GM20000 (cell line): ENCODE measurements around the gene BCL2.

Source experiments
- DNase-seq: peaks from one replicate; pipeline ENCODE4 v3.0.0; 2012; ENCODE audit warnings: low spot score
- TF ChIP-seq, protein P1 (sequence below): IDR thresholded peaks from 2 replicates; pipeline ENCODE4 v1.5.1; 2012; ENCODE audit warnings: mild to moderate bottlenecking, control low read depth; ENCODE audit errors: extremely low read depth, missing control alignments

Gene BCL2

DNA sequence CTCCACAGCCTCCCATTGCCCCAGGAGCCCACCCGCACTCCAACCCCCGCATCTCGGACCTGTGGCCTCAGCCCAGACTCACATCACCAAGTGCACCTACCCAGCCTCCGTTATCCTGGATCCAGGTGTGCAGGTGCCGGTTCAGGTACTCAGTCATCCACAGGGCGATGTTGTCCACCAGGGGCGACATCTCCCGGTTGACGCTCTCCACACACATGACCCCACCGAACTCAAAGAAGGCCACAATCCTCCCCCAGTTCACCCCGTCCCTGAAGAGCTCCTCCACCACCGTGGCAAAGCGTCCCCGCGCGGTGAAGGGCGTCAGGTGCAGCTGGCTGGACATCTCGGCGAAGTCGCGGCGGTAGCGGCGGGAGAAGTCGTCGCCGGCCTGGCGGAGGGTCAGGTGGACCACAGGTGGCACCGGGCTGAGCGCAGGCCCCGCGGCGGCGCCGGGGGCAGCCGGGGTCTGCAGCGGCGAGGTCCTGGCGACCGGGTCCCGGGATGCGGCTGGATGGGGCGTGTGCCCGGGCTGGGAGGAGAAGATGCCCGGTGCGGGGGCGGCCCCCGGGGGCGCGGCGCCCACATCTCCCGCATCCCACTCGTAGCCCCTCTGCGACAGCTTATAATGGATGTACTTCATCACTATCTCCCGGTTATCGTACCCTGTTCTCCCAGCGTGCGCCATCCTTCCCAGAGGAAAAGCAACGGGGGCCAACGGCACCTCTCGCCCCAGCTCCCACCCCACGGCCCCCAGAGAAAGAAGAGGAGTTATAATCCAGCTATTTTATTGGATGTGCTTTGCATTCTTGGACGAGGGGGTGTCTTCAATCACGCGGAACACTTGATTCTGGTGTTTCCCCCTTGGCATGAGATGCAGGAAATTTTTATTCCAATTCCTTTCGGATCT lies 1.3 kb downstream of the BCL2 start:
- TF ChIP-seq, protein P1, sequence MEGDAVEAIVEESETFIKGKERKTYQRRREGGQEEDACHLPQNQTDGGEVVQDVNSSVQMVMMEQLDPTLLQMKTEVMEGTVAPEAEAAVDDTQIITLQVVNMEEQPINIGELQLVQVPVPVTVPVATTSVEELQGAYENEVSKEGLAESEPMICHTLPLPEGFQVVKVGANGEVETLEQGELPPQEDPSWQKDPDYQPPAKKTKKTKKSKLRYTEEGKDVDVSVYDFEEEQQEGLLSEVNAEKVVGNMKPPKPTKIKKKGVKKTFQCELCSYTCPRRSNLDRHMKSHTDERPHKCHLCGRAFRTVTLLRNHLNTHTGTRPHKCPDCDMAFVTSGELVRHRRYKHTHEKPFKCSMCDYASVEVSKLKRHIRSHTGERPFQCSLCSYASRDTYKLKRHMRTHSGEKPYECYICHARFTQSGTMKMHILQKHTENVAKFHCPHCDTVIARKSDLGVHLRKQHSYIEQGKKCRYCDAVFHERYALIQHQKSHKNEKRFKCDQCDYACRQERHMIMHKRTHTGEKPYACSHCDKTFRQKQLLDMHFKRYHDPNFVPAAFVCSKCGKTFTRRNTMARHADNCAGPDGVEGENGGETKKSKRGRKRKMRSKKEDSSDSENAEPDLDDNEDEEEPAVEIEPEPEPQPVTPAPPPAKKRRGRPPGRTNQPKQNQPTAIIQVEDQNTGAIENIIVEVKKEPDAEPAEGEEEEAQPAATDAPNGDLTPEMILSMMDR, result peak; percentile 77
- DNase-seq, result peak; percentile 86

DNA sequence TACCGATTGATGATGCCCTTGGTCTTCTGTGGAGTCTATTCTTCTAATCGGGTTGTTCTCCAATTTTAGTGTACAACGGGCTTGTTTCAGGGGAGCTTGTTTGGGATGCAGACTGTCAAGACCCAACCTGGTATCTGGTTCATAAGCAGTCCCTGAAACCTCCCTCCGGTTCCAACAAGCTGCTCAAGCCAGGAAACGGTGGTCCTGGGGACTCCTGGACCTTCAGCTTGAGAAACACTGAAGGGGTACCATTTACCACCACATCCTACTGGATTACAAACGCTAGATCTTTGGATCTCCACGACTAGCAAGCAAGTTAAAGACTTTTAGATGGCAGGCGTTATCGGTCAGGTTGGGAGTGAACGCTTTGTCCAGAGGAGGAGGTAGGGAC lies 2.0 kb downstream of the BCL2 start:
- TF ChIP-seq, protein P1, result no peak
- DNase-seq, result no peak

DNA sequence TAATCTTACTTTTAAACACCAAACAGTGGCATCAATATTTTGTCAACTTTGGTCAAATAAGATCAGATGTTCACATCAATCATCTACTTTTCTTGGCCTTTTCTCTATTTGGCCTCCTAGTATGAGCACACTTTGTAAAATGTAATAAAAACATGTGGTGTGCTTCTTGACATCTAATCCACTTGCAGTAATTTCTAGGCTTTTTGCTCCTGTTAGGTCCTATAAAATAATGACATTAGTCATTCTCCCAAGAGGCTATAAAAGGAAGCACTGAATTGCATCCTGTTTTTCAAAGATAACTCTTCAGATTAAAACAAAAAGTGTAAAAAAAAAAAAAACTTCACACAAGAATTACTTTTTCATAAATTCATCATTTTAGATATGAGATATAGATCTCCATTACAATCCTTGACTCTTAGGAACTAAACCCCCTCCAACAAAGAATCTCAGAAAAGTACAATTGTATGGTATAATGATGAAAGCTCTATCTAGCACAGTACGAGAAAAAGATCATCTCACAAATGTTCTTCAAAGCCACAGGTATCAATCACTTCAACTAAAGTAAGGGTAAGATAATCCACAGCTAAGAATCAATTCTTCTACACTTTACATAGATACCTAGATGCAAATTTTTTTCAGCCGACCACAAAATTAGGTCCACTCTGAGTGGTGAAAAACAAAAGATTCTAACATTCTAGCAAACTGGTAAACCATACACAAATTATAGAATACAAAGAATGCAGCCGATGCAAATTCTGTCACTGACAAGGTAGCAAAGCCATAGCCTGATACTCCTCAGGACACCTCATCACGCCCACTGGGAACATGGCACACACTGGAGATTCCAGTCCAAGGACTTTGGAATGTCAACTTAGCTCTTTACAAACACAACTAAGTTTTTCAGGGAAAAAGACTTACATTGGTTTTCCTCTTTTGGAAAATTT lies 2.7 kb downstream of the BCL2 start:
- peak; percentile 51 for DNase-seq
- TF ChIP-seq, protein P1, result no peak

DNA sequence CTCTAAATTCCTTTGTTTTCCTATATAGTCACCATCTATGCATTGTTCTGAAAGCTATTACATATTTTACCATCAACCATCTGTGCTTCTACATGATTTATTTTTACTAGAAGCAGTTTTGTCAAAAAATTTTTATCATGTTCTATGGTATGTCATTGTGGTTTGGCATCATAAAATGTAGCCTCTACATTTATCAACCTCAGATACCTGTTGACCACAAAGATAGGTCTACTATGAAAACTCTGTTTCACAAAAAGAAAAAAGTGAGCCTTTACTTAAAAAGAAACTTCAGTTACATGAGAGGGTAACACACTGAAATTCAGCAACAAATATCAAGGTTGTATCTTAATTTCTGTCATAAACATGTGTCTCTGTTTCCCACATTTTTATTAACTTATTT lies 3.7 kb downstream of the BCL2 start:
- no peak for DNase-seq
- TF ChIP-seq, protein P1, result no peak

DNA sequence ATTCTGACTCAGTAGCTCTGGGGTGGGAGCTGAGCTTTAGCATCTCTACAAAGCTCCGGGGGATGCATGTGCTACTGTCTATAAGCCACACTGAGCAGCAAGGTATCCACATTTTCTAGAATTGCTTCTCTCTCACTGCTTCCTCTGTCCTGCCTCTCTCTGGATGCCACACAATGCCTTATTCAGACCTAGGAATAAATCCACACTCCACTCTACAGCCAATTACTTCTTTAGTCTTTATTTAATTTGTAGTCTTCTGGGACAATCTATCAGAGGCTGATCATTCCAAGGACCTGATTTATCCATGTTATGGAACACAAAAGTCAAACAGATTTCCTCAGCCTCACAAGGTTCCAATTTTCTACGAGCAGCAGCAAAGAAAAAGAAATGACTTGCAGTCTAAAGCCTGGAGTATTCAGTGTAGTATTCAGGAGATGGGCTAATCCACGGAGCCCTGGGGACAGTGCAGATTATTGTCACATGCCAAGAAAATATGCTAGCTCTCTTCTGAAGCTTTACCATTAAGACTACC lies 4.4 kb downstream of the BCL2 start:
- TF ChIP-seq, protein P1, result no peak
- DNase-seq, result no peak

DNA sequence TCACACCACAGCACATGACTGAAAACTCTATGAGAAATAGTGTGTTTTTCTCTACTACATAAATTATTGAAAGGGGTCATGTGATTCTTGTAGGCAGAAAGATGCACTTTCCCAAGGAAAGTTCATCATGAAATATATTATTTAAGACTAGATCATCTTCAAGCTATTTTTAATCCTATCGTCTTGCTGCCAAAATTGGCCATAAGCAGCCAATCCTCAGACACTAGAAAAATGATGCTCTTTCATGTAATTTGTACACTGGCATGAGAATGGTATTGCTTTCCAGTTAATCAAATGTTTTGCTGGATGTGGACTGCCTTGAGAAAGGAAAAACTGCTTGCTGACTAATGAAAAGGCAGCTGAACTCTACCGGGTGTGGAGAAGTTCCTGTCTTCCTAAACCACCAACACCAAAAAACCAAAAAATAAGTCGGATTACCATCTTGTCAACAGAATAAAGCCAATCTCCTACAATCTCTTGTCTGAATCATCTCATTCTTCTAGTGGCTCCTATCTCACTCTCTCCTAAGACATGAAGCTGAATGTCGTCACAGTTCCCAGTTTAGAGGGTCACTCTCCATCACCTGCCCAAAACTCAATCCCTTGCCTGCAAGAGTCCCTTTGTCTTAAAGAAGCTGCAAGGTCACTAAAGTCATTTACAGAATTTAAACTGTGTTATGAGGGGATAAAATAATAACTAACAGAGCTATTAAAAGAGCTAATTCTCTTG lies 5.3 kb downstream of the BCL2 start:
- no peak for DNase-seq
- TF ChIP-seq, protein P1, result no peak
